ENCODE results near the gene ATAD3B.

ATAD3B gene

DNA sequence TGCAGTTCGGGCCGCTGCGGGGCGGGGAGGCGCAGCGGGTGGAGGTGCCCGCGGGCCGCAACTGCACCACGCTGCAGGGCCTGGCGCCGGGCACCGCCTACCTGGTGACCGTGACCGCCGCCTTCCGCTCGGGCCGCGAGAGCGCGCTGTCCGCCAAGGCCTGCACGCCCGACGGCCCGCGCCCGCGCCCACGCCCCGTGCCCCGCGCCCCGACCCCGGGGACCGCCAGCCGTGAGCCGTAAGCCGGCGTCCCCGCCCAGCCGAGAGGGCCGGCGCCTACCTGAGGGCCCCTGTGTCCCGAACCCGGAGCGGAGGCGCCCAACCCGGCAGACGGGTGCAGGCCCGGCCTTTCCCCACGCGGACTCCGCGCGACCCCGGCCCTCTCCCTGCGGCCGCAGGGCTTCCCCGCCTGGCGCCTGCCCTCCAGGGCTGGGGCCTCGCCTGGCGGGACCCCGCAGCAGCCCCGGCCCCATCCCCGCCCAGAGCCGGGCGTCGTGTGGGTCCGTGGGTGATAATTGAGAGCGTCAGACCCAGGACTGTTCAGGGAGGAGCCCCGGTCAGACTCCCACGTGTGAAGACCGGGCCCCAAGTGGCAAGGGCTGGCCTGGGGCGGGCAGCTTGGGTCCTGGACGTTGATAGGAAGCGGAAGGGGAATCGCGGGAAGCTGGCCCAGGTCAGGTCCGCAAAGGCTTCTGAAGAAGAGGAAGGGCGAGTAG is 31.9 kb upstream of the ATAD3B start:
- no peaks in the 10 kb centered on the region for H3K9me3 ChIP-seq (ENCODE audit: insufficient read depth, low read length)
- H3K36me3 ChIP-seq (replicated peaks; ENCODE audit: low read depth, low read length) = no peaks in the 10 kb centered on the region
- no peak overlapping the region for H2AFZ ChIP-seq (ENCODE audit: low read depth, low read length)
- no peaks in the 10 kb centered on the region for H4K20me1 ChIP-seq (ENCODE audit: insufficient read depth, low read length)
- H3K27ac ChIP-seq (ENCODE audit: low read length) = no peak overlapping the region
- no peaks in the 10 kb centered on the region for H3K79me2 ChIP-seq (ENCODE audit: low read length)
- no peak overlapping the region for H3K4me2 ChIP-seq (ENCODE audit: low read length)
- no peaks in the 10 kb centered on the region for H3K27me3 ChIP-seq (ENCODE audit: low read depth, low read length)
- no peak overlapping the region for H3K9ac ChIP-seq (ENCODE audit: low read length)
- H3K4me1 ChIP-seq (ENCODE audit: low read length) = peaks cover 26% of the 10 kb centered on the region
- H3K4me3 ChIP-seq (ENCODE audit: low read length) = no peak overlapping the region
- no peak for TF ChIP-seq EZH2phosphoT487 (IDR thresholded peaks at IDR 0.05; ENCODE audit: low read depth)
- TF ChIP-seq, protein P1, sequence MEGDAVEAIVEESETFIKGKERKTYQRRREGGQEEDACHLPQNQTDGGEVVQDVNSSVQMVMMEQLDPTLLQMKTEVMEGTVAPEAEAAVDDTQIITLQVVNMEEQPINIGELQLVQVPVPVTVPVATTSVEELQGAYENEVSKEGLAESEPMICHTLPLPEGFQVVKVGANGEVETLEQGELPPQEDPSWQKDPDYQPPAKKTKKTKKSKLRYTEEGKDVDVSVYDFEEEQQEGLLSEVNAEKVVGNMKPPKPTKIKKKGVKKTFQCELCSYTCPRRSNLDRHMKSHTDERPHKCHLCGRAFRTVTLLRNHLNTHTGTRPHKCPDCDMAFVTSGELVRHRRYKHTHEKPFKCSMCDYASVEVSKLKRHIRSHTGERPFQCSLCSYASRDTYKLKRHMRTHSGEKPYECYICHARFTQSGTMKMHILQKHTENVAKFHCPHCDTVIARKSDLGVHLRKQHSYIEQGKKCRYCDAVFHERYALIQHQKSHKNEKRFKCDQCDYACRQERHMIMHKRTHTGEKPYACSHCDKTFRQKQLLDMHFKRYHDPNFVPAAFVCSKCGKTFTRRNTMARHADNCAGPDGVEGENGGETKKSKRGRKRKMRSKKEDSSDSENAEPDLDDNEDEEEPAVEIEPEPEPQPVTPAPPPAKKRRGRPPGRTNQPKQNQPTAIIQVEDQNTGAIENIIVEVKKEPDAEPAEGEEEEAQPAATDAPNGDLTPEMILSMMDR (IDR thresholded peaks at IDR 0.05; ENCODE audit: low read depth, low read length) = no peak

DNA sequence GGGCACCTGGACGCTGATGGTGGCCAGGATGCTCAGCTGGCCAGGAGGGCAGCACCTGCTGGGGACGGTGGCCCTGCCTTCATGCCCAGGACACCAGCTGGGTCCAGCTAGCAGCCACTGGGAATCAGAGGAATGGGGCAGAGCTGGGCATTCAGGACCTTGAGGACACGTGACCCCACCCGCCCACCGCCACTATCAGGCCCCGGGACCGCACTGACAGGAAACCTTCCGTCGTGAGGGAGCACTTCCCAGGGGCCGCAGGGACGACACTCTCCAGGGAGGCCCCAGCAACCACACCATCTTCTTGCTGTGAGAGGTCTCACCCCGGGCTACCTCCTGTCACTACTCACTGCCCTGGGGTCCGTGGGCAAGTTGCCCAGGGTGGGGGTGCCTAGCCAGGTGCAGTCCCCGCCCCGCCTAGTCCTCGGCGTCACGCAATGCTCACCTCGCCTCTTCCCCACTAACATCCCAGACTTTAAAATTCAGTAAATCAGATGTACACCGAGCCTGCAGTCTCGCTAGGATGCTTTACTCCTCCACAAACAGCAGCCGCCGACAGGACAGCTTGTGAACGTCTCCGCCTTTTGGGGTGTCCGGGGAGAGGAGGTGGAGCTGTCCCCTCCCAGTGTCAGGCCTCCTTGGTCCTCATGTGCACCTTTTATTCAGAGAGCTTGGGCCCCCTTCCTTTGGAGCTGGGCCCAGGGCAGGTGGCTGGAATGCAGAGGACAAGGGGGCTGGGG is 31.1 kb upstream of the ATAD3B start:
- no peaks in the 10 kb centered on the region for H3K36me3 ChIP-seq (replicated peaks; ENCODE audit: low read depth, low read length)
- no peaks in the 10 kb centered on the region for H3K9me3 ChIP-seq (ENCODE audit: insufficient read depth, low read length)
- no peak overlapping the region for H3K4me3 ChIP-seq (ENCODE audit: low read length)
- peak overlapping the region; percentile 98 for H2AFZ ChIP-seq (ENCODE audit: low read depth, low read length)
- H3K27ac ChIP-seq (ENCODE audit: low read length) = no peak overlapping the region
- TF ChIP-seq, protein P1 (IDR thresholded peaks at IDR 0.05; ENCODE audit: low read depth, low read length) = no peak
- no peak for TF ChIP-seq EZH2phosphoT487 (IDR thresholded peaks at IDR 0.05; ENCODE audit: low read depth)
- peak overlapping the region; percentile 38 for H3K4me2 ChIP-seq (ENCODE audit: low read length)
- H3K79me2 ChIP-seq (ENCODE audit: low read length) = no peaks in the 10 kb centered on the region
- no peak overlapping the region for H3K9ac ChIP-seq (ENCODE audit: low read length)
- no peaks in the 10 kb centered on the region for H3K27me3 ChIP-seq (ENCODE audit: low read depth, low read length)
- H4K20me1 ChIP-seq (ENCODE audit: insufficient read depth, low read length) = no peaks in the 10 kb centered on the region
- peaks cover 26% of the 10 kb centered on the region for H3K4me1 ChIP-seq (ENCODE audit: low read length)

DNA sequence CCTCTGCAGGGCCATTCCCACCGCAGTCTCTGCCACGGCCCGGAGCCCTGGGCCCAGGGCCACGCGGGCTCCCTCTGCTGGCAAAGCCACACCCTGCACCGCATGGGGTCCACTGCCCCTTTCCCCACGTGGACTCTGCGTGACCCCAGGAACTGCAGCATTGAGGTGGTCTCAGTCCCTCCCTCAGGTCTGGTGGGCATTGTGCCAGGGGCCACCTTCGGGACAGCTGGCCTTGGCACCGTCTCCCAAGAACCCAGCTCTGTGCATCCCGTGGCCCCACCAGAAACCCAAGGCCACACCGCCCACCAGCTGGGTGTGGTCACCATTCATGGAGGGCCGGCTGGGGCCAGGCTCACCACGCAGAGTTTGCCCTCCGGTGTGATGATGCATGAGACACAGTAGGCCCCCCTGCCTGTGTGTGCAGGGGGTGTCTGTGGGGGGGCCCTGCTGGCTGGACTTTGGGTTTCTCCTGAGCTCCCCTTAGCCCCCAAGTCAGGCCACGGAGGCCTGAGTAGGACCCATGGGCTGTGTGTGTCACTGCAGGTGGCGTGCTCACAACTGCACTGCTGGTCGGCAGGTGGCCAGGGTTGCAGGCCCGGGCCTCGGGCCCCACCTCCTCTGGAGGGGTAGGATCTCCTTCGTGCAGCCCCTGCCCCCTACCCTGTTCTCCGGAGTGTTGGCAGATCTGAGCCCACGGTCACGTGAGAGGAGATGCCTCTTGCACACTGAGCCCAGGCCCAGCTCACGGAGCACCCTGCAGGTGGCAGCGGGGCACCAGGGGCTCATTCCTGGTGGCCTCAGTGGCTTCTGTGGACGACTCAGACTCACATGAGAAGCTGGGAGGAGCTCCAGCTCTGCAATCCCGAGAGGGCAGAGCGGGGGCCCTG is 30.3 kb upstream of the ATAD3B start:
- no peaks in the 10 kb centered on the region for H3K79me2 ChIP-seq (ENCODE audit: low read length)
- H3K9me3 ChIP-seq (ENCODE audit: insufficient read depth, low read length) = no peaks in the 10 kb centered on the region
- peaks cover 26% of the 10 kb centered on the region for H3K4me1 ChIP-seq (ENCODE audit: low read length)
- TF ChIP-seq, protein P1 (IDR thresholded peaks at IDR 0.05; ENCODE audit: low read depth, low read length) = peak; percentile 81
- TF ChIP-seq EZH2phosphoT487 (IDR thresholded peaks at IDR 0.05; ENCODE audit: low read depth) = no peak
- H3K36me3 ChIP-seq (replicated peaks; ENCODE audit: low read depth, low read length) = no peaks in the 10 kb centered on the region
- peak overlapping the region; percentile 25; the same call in 1 of the 2 replicates for H3K4me3 ChIP-seq (ENCODE audit: low read length)
- H4K20me1 ChIP-seq (ENCODE audit: insufficient read depth, low read length) = no peaks in the 10 kb centered on the region
- H3K27me3 ChIP-seq (ENCODE audit: low read depth, low read length) = no peaks in the 10 kb centered on the region
- peak overlapping the region; percentile 38 for H3K4me2 ChIP-seq (ENCODE audit: low read length)
- peak overlapping the region; percentile 98 for H2AFZ ChIP-seq (ENCODE audit: low read depth, low read length)
- no peak overlapping the region for H3K27ac ChIP-seq (ENCODE audit: low read length)
- no peak overlapping the region for H3K9ac ChIP-seq (ENCODE audit: low read length)
